H9 (cell line): ENCODE data around the gene P2RY4. TPM values are rescaled to one million over a fixed set of nuclear protein-coding genes. Genes with fewer than 3 reads are reported as not detected.

ENCODE experiments used
- DNase-seq: peaks from one replicate; pipeline ENCODE4 v3.0.0-alpha.2; 2017
- H2AFZ ChIP-seq: one replicate; pipeline ENCODE4 v1.6.1; 2013; ENCODE audit warnings: mild to moderate bottlenecking, low read length, control low read depth, moderate library complexity
- H2AK5ac ChIP-seq: 2 replicates; pipeline ENCODE4 v1.6.1; 2013; ENCODE audit warnings: low read length, control low read depth, mixed read lengths; ENCODE audit not compliant: insufficient read length
- H2BK120ac ChIP-seq: one replicate; pipeline ENCODE4 v1.6.1; 2013; ENCODE audit warnings: low read depth, mild to moderate bottlenecking, low read length, control low read depth, inconsistent platforms; ENCODE audit not compliant: poor library complexity, severe bottlenecking
- H2BK12ac ChIP-seq: 2 replicates; pipeline ENCODE4 v1.6.1; 2013; ENCODE audit warnings: low read length, control low read depth, mixed read lengths, low read depth; ENCODE audit not compliant: insufficient read length
- H2BK15ac ChIP-seq: 2 replicates; pipeline ENCODE4 v1.6.1; 2013; ENCODE audit warnings: low read depth, low read length, control low read depth
- H2BK20ac ChIP-seq: one replicate; pipeline ENCODE4 v1.6.1; 2013; ENCODE audit warnings: low read depth, mild to moderate bottlenecking, low read length, control low read depth, inconsistent platforms; ENCODE audit not compliant: poor library complexity, severe bottlenecking
- H2BK5ac ChIP-seq: 2 replicates; pipeline ENCODE4 v1.6.1; 2013; ENCODE audit warnings: low read length, control low read depth, mixed read lengths; ENCODE audit not compliant: insufficient read length
- H3K14ac ChIP-seq: 2 replicates; pipeline ENCODE4 v1.6.1; 2013; ENCODE audit warnings: low read length, control low read depth; ENCODE audit not compliant: insufficient read depth
- H3K18ac ChIP-seq: 2 replicates; pipeline ENCODE4 v1.6.1; 2013; ENCODE audit warnings: low read depth, mild to moderate bottlenecking, mixed read lengths, low read length, control low read depth; ENCODE audit not compliant: insufficient read length
- H3K23ac ChIP-seq: 2 replicates; pipeline ENCODE4 v1.6.1; 2013; ENCODE audit warnings: low read length, control low read depth, mixed read lengths, low read depth; ENCODE audit not compliant: insufficient read length
- H3K23me2 ChIP-seq: 2 replicates; pipeline ENCODE4 v1.6.1; 2013; ENCODE audit warnings: low read depth, mild to moderate bottlenecking, mixed read lengths, low read length, control low read depth; ENCODE audit not compliant: insufficient read length, poor library complexity, severe bottlenecking
- H3K27ac ChIP-seq: 2 replicates; pipeline ENCODE4 v1.5.1; 2013; ENCODE audit warnings: low read length, control low read depth, mixed read lengths, low read depth; ENCODE audit not compliant: insufficient read length
- H3K27me3 ChIP-seq: 2 replicates; pipeline ENCODE4 v1.6.1; 2013; ENCODE audit warnings: low read length, control low read depth, inconsistent platforms; ENCODE audit not compliant: insufficient read depth
- H3K4ac ChIP-seq: 2 replicates; pipeline ENCODE4 v1.6.1; 2013; ENCODE audit warnings: low read depth, mild to moderate bottlenecking, control low read depth, inconsistent platforms, low read length, moderate library complexity
- H3K4me1 ChIP-seq: 2 replicates; pipeline ENCODE4 v1.6.1; 2013; ENCODE audit warnings: low read length, control low read depth, inconsistent platforms; ENCODE audit not compliant: insufficient read depth
- H3K4me2 ChIP-seq: 2 replicates; pipeline ENCODE4 v1.6.1; 2013; ENCODE audit warnings: low read length, control low read depth, mixed read lengths; ENCODE audit not compliant: insufficient read length, insufficient read depth
- H3K56ac ChIP-seq: 2 replicates; pipeline ENCODE4 v1.6.1; 2013; ENCODE audit warnings: low read depth, mild to moderate bottlenecking, mixed read lengths, low read length, control low read depth; ENCODE audit not compliant: insufficient read length
- H3K79me1 ChIP-seq: 2 replicates; pipeline ENCODE4 v1.6.1; 2013; ENCODE audit warnings: low read depth, mild to moderate bottlenecking, moderate library complexity, low read length, control low read depth, inconsistent platforms; ENCODE audit not compliant: insufficient read depth, poor library complexity, severe bottlenecking
- H3K79me2 ChIP-seq: 2 replicates; pipeline ENCODE4 v1.6.1; 2013; ENCODE audit warnings: low read length, control low read depth, inconsistent platforms; ENCODE audit not compliant: insufficient read depth
- H3K9ac ChIP-seq: 2 replicates; pipeline ENCODE4 v1.6.1; 2013; ENCODE audit warnings: low read length, control low read depth, mixed read lengths; ENCODE audit not compliant: insufficient read length; ENCODE audit errors: extremely low read depth
- H3K9me3 ChIP-seq: one replicate; pipeline ENCODE4 v1.6.1; 2013; ENCODE audit warnings: low read depth, low read length, inconsistent platforms; ENCODE audit not compliant: control insufficient read depth
- H3T11ph ChIP-seq: one replicate; pipeline ENCODE4 v1.6.1; 2013; ENCODE audit warnings: mild to moderate bottlenecking, low read length, control low read depth, inconsistent platforms
- H4K20me1 ChIP-seq: one replicate; pipeline ENCODE4 v1.6.1; 2013; ENCODE audit not compliant: control insufficient read depth, insufficient read length, insufficient read depth
- H4K5ac ChIP-seq: 2 replicates; pipeline ENCODE4 v1.6.1; 2013; ENCODE audit warnings: low read depth, mild to moderate bottlenecking, mixed read lengths, low read length, control low read depth; ENCODE audit not compliant: insufficient read length
- H4K8ac ChIP-seq: replicated peaks from 2 replicates; pipeline ENCODE4 v1.6.1; 2013; ENCODE audit warnings: low read length, control low read depth, mixed read lengths, low read depth; ENCODE audit not compliant: insufficient read length
- H4K91ac ChIP-seq: 2 replicates; pipeline ENCODE4 v1.6.1; 2013; ENCODE audit warnings: low read depth, mild to moderate bottlenecking, moderate library complexity, mixed read lengths, low read length, control low read depth; ENCODE audit not compliant: insufficient read length
- H3K27ac Mint-ChIP-seq, 3 experiments: 2 replicates in 2 of 3; 3 replicates in 1 of 3; pipeline ENCODE4 v1.8.0; 2020 to 2021; ENCODE audit warnings: mixed read lengths in 3 of 3, mild to moderate bottlenecking in 1 of 3, moderate library complexity in 1 of 3
- H3K27me3 Mint-ChIP-seq: 2 replicates; pipeline ENCODE4 v1.8.0; 2021; ENCODE audit warnings: low read depth, mild to moderate bottlenecking, moderate library complexity, mixed read lengths
- H3K36me3 Mint-ChIP-seq, 3 experiments: 2 replicates in 2 of 3; 3 replicates in 1 of 3; pipeline ENCODE4 v1.8.0; 2020 to 2021; ENCODE audit warnings: low read depth in 3 of 3, mixed read lengths in 3 of 3; ENCODE audit not compliant: insufficient read depth in 1 of 3
- H3K4me1 Mint-ChIP-seq, 2 experiments: 2 replicates each; pipeline ENCODE4 v1.8.0; 2020; ENCODE audit warnings: mixed read lengths in 2 of 2
- H3K4me3 Mint-ChIP-seq, 2 experiments: 2 replicates in 1 of 2; 3 replicates in 1 of 2; pipeline ENCODE4 v1.8.0; 2020 to 2021; ENCODE audit warnings: mild to moderate bottlenecking in 2 of 2, mixed read lengths in 2 of 2, moderate library complexity in 1 of 2
- H3K9me3 Mint-ChIP-seq, 2 experiments: 2 replicates in 1 of 2; 3 replicates in 1 of 2; pipeline ENCODE4 v1.8.0; 2020; ENCODE audit warnings: mild to moderate bottlenecking in 2 of 2, mixed read lengths in 2 of 2, moderate library complexity in 1 of 2
- CTCF ChIP-seq: fragments of 200-600 bp; sonication (generic); conservative IDR thresholded peaks from 3 replicates; pipeline ENCODE4 v1.8.0; 2021; ENCODE audit warnings: antibody characterized with exemption, mild to moderate bottlenecking
- WGBS: extraction: QIAGEN DNeasy Blood & Tissue Kit; methylation state at CpG from one replicate; pipeline ENCODE4 v1.1.7; 2013; ENCODE audit warnings: missing lambda C conversion rate, low lambda C conversion rate, mixed read lengths; ENCODE audit not compliant: insufficient read length; ENCODE audit errors: extremely low coverage; 5-methylcytosine and 5-hydroxymethylcytosine counted together
- total RNA-seq: library from RNA; stranded (reverse); gene quantifications from 2 replicates; pipeline ENCODE4 v1.2.1, GENCODE V29; 2021

P2RY4 gene
- total RNA-seq, 1 experiment from 2014 or later = not detected

- DNase-seq = no peak
Measured at GRCh38 chrX:70301716-70302115, 41.7 kb upstream of the P2RY4 start.

More at GRCh38 chrX:70301716-70302115, 41.7 kb upstream of the P2RY4 start:
- Histone ChIP-seq H3K56ac (no peak overlapping the region), H3K18ac (no peak overlapping the region), H3K79me2 (no peaks in the 10 kb centered on the region), H4K8ac (no peak overlapping the region), H2BK15ac (no peak overlapping the region), H3K4me2 (no peak overlapping the region), H3K79me1 (no peaks in the 10 kb centered on the region), H2AK5ac (no peak overlapping the region), H3K27ac (no peak overlapping the region), H2BK12ac (no peak overlapping the region), H4K20me1 (no peaks in the 10 kb centered on the region), H2BK20ac (no peak overlapping the region), H2BK5ac (no peak overlapping the region), H2AFZ (no peak overlapping the region), H3K14ac (no peak overlapping the region), H3K9me3 (peaks cover 17% of the 10 kb centered on the region), H3K23ac (no peak overlapping the region), H4K91ac (no peak overlapping the region), H4K5ac (no peak overlapping the region), H3K4me1 (no peaks in the 10 kb centered on the region), H3K4ac (no peak overlapping the region), H3K9ac (no peak overlapping the region), H3K27me3 (no peaks in the 10 kb centered on the region), H2BK120ac (no peak overlapping the region), H3K23me2 (no peaks in the 10 kb centered on the region), H3T11ph (no peak overlapping the region)
- no peak overlapping the region for H3K4me3 Mint-ChIP-seq
- H3K27ac Mint-ChIP-seq = no peak overlapping the region
- no peaks in the 10 kb centered on the region for H3K27me3 Mint-ChIP-seq
- peaks cover 26 to 65% (median 56%) of the 10 kb centered on the region in 3 experiments for H3K36me3 Mint-ChIP-seq
- no peaks in the 10 kb centered on the region for H3K4me1 Mint-ChIP-seq
- H3K9me3 Mint-ChIP-seq = peaks cover 48 to 51% of the 10 kb centered on the region in 2 experiments
- no CpG with 5 or more reads among the region's 3 CpGs for WGBS
- no peak for TF ChIP-seq CTCF
